B cell (primary cell): Measurements from ENCODE around the gene HPD. TPM values are rescaled to one million over a fixed set of nuclear protein-coding genes. Genes with fewer than 3 reads are reported as not detected.

ENCODE experiments used
- ATAC-seq: fragments of 200-7000 bp; cut with Tn5 transposase; one replicate; pipeline ENCODE4 v1.10.0; 2021; ENCODE audit warnings: low read depth, mild to moderate bottlenecking, moderate number of reproducible peaks, moderate library complexity
- CTCF ChIA-PET: fragments of 350-600 bp; sonication (Branson Sonifier 250); formaldehyde crosslinking; loops from one replicate; lab custom pipeline; 2021; ENCODE audit warnings: antibody characterized with exemption, inconsistent platforms; lab: Charles Lee
- POLR2A ChIA-PET: fragments of 350-600 bp; sonication (Branson Sonifier 250); formaldehyde crosslinking; loops from one replicate; lab custom pipeline; 2021; ENCODE audit warnings: antibody characterized with exemption; lab: Charles Lee
- DNase-seq: peaks from one replicate; pipeline ENCODE4 v3.0.0; 2013
- H2AFZ ChIP-seq: 2 replicates; pipeline ENCODE4 v1.6.1; 2012; ENCODE audit warnings: mild to moderate bottlenecking, low read depth, low read length; ENCODE audit not compliant: insufficient read depth, poor library complexity, severe bottlenecking
- H3K27ac ChIP-seq, 2 donors: 1 replicate in 1 of 2; 2 replicates in 1 of 2; pipeline ENCODE4 v1.5.1; 2012 to 2013; ENCODE audit warnings: low read length in 2 of 2, mild to moderate bottlenecking in 2 of 2, moderate library complexity in 1 of 2
- H3K27me3 ChIP-seq, 4 experiments: fragments of 200-600 bp in 1 of 4; sonication (generic) in 1 of 4; replicated peaks in 1 of 4; 1 replicate in 2 of 4; 2 replicates in 2 of 4; pipeline versions ENCODE4 v1.6.1 to v1.7.0; 2013 to 2016; ENCODE audit warnings: low read length in 3 of 4, mild to moderate bottlenecking in 2 of 4, mixed read lengths in 1 of 4, moderate library complexity in 1 of 4; ENCODE audit not compliant: insufficient read depth in 4 of 4, control insufficient read depth in 3 of 4; ENCODE audit errors: control extremely low read depth in 1 of 4
- H3K36me3 ChIP-seq, 2 experiments: replicated peaks in 1 of 2; 1 replicate in 1 of 2; 2 replicates in 1 of 2; pipeline versions ENCODE4 v1.6.1 to v1.7.1; 2013; ENCODE audit warnings: low read length in 1 of 2; ENCODE audit not compliant: insufficient read depth in 2 of 2, control insufficient read depth in 1 of 2; ENCODE audit errors: control extremely low read depth in 1 of 2, extremely low read depth in 1 of 2
- H3K4me1 ChIP-seq, 2 donors: fragments of 200-600 bp in 1 of 2; sonication (generic) in 1 of 2; 1 replicate in 1 of 2; 2 replicates in 1 of 2; pipeline versions ENCODE4 v1.5.1 to v1.6.1; 2013 to 2017; ENCODE audit warnings: low read length in 2 of 2; ENCODE audit not compliant: control insufficient read depth in 2 of 2, insufficient read depth in 2 of 2
- H3K4me2 ChIP-seq: replicated peaks from 2 replicates; pipeline ENCODE3; 2012; ENCODE audit warnings: mild to moderate bottlenecking, low read depth, low read length; ENCODE audit not compliant: poor library complexity, severe bottlenecking
- H3K4me3 ChIP-seq, 5 experiments: fragments of 200-600 bp in 1 of 5; sonication (generic) in 1 of 5; 1 replicate in 3 of 5; 2 replicates in 2 of 5; pipeline versions ENCODE4 v1.5.1 to v1.7.0; 2011 to 2016; ENCODE audit warnings: low read length in 4 of 5, mild to moderate bottlenecking in 4 of 5, low read depth in 2 of 5, control low read depth in 1 of 5, moderate library complexity in 1 of 5; ENCODE audit not compliant: insufficient read depth in 1 of 5; ENCODE audit errors: control extremely low read depth in 1 of 5, extremely low read depth in 1 of 5
- H3K79me2 ChIP-seq: fragments of 200-600 bp; sonication (generic); one replicate; pipeline ENCODE4 v1.6.0; 2016; ENCODE audit warnings: low read length; ENCODE audit not compliant: control insufficient read depth, insufficient read depth
- H3K9ac ChIP-seq: fragments of 200-600 bp; sonication (generic); 2 replicates; pipeline ENCODE4 v1.6.1; 2017; ENCODE audit warnings: mild to moderate bottlenecking, low read length, moderate library complexity
- H3K9me3 ChIP-seq, 3 donors: one replicate each; pipeline versions ENCODE4 v1.6.1 to v1.7.1; 2013; ENCODE audit warnings: low read length in 2 of 3; ENCODE audit not compliant: control insufficient read depth in 2 of 3, insufficient read depth in 1 of 3; ENCODE audit errors: control extremely low read depth in 1 of 3
- H4K20me1 ChIP-seq: 2 replicates; pipeline ENCODE4 v1.6.0; 2012; ENCODE audit warnings: mild to moderate bottlenecking, low read length; ENCODE audit not compliant: insufficient read depth, control insufficient read depth, poor library complexity, severe bottlenecking
- H3K27ac Mint-ChIP-seq: one replicate; pipeline ENCODE4 v1.8.0; 2021; ENCODE audit warnings: mixed read lengths
- H3K27me3 Mint-ChIP-seq: one replicate; pipeline ENCODE4 v1.8.0; 2021; ENCODE audit warnings: mixed read lengths
- H3K4me1 Mint-ChIP-seq: one replicate; pipeline ENCODE4 v1.8.0; 2021; ENCODE audit warnings: mixed read lengths
- H3K4me3 Mint-ChIP-seq: one replicate; pipeline ENCODE4 v1.8.0; 2021; ENCODE audit warnings: mixed read lengths
- H3K9me3 Mint-ChIP-seq: one replicate; pipeline ENCODE4 v1.8.0; 2022; ENCODE audit warnings: mixed read lengths; ENCODE audit not compliant: insufficient read depth
- CTCF ChIP-seq: fragments of 200-600 bp; IDR thresholded peaks from one replicate; pipeline ENCODE4 v1.8.0; 2022; ENCODE audit warnings: antibody characterized with exemption, mild to moderate bottlenecking
- EZH2 ChIP-seq: IDR thresholded peaks from 2 replicates; pipeline ENCODE4 v1.6.1; 2012; ENCODE audit warnings: borderline replicate concordance, low read depth, mild to moderate bottlenecking, moderate library complexity, low read length; ENCODE audit not compliant: insufficient read depth, poor library complexity, severe bottlenecking
- WGBS: methylation state at CpG from one replicate; pipeline ENCODE4 v1.1.5; 2013; ENCODE audit warnings: missing lambda C conversion rate; ENCODE audit not compliant: insufficient coverage; 5-methylcytosine and 5-hydroxymethylcytosine counted together
- intact Hi-C: fragments of 100-400 bp; cut with micrococcal nuclease; formaldehyde crosslinking; loops from one replicate; pipeline ENCODE4 v1.10.0; 2022
- polyA plus RNA-seq: library from polyadenylated mRNA; depleted of rRNA; stranded (reverse); fragments of >200 nt; gene quantifications from 2 replicates; pipeline ENCODE4 v1.2.3, GENCODE V29; 2012
- total RNA-seq, 2 donors: library from RNA; stranded (reverse); fragments of 120-200 nt in 1 of 2; gene quantifications; 1 replicate in 1 of 2; 2 replicates in 1 of 2; pipeline versions ENCODE4 v1.2.3 to v1.2.4, GENCODE V29; 2013 to 2022

The HPD gene
- total and polyA plus RNA-seq, 2 donors (not counting 1 experiment from before 2014, with no cell fraction given) = not detected

GRCh38 chr12:121816925-121817647 is 41.6 kb downstream of the HPD start:
- H3K27me3 ChIP-seq = no peaks in the 10 kb centered on the region
- no peak for DNase-seq

More at GRCh38 chr12:121816925-121817647, 41.6 kb downstream of the HPD start:
- Mint-ChIP-seq H3K9me3 (no peaks in the 10 kb centered on the region), H3K4me1 (peaks cover 17% of the 10 kb centered on the region), H3K27me3 (no peaks in the 10 kb centered on the region), H3K27ac (no peak overlapping the region), H3K4me3 (no peak overlapping the region)
- H3K4me1 ChIP-seq = peaks cover 11 to 16% of the 10 kb centered on the region in 2 donors
- ATAC-seq = no peak
- POLR2A ChIA-PET = no interaction called here
- H3K9me3 ChIP-seq = no peaks in the 10 kb centered on the region
- H3K27ac ChIP-seq = no peak overlapping the region
- intact Hi-C loops = no loop called here
- H3K79me2 ChIP-seq = peaks cover 71% of the 10 kb centered on the region
- no peak overlapping the region for H3K9ac ChIP-seq
- H3K4me2 ChIP-seq = no peak overlapping the region
- TF ChIP-seq CTCF (no peak), EZH2 (no peak)
- no peak overlapping the region for H3K4me3 ChIP-seq
- no peak overlapping the region for H2AFZ ChIP-seq
- CTCF ChIA-PET = interaction anchor here (1.4 to 32.7 kb wide), 2 partner anchors 11 to 29 kb away, joined by 3 to 1947 read pairs; partner anchors contain the start of genes RHOF and SETD1B
- WGBS = 99% methylated on average over 23 of the region's 47 CpGs
- H4K20me1 ChIP-seq = peaks cover 80% of the 10 kb centered on the region
- H3K36me3 ChIP-seq = peaks cover 2 to 82% of the 10 kb centered on the region in 2 experiments
